CD14-positive monocyte (primary cell): Measurements from ENCODE around the gene ADGRL3. TPM values are rescaled to one million over a fixed set of nuclear protein-coding genes. Genes with fewer than 3 reads are reported as not detected.

Experiments used
- DNase-seq, 3 donors: peaks; one replicate each; pipeline ENCODE4 v3.0.0-alpha.2; 2011 to 2022
- H2AFZ ChIP-seq: 2 replicates; pipeline ENCODE4 v1.6.0; 2012; ENCODE audit warnings: mild to moderate bottlenecking, low read depth, low read length, inconsistent platforms; ENCODE audit not compliant: insufficient read depth, poor library complexity, severe bottlenecking
- H3K27ac ChIP-seq, 2 donors: 1 replicate in 1 of 2; 2 replicates in 1 of 2; pipeline ENCODE4 v1.5.1; 2012 to 2013; ENCODE audit warnings: low read length in 2 of 2, control low read depth in 1 of 2, inconsistent platforms in 1 of 2, low read depth in 1 of 2, mild to moderate bottlenecking in 1 of 2
- H3K27me3 ChIP-seq, 2 donors: one replicate each; pipeline versions ENCODE4 v1.6.0 to v1.6.1; 2011 to 2013; ENCODE audit warnings: low read length in 2 of 2; ENCODE audit not compliant: control insufficient read depth in 2 of 2, insufficient read depth in 2 of 2
- H3K36me3 ChIP-seq, 2 donors: replicated peaks in 1 of 2; 1 replicate in 1 of 2; 2 replicates in 1 of 2; pipeline versions ENCODE4 v1.5.1 to v1.6.1; 2012 to 2013; ENCODE audit warnings: low read length in 2 of 2, control low read depth in 1 of 2, inconsistent platforms in 1 of 2, mild to moderate bottlenecking in 1 of 2; ENCODE audit not compliant: insufficient read depth in 2 of 2, control insufficient read depth in 1 of 2
- H3K4me1 ChIP-seq, 2 donors: 1 replicate in 1 of 2; 2 replicates in 1 of 2; pipeline versions ENCODE4 v1.5.1 to v1.6.1; 2012 to 2013; ENCODE audit warnings: low read length in 2 of 2, control low read depth in 1 of 2, inconsistent platforms in 1 of 2, mild to moderate bottlenecking in 1 of 2, moderate library complexity in 1 of 2; ENCODE audit not compliant: insufficient read depth in 2 of 2, control insufficient read depth in 1 of 2
- H3K4me2 ChIP-seq: replicated peaks from 2 replicates; pipeline ENCODE3; 2012; ENCODE audit warnings: low read length, moderate library complexity, mild to moderate bottlenecking; ENCODE audit not compliant: poor library complexity, severe bottlenecking; ENCODE audit errors: extremely low read depth
- H3K4me3 ChIP-seq, 3 experiments: fragments of 200-600 bp in 1 of 3; sonication (generic) in 1 of 3; replicated peaks in 1 of 3; 1 replicate in 2 of 3; 2 replicates in 1 of 3; pipeline ENCODE4 v1.5.1; 2011 to 2013; ENCODE audit warnings: low read length in 3 of 3, mild to moderate bottlenecking in 3 of 3, control low read depth in 2 of 3, low read depth in 2 of 3, inconsistent platforms in 1 of 3, moderate library complexity in 1 of 3
- H3K79me2 ChIP-seq: 2 replicates; pipeline ENCODE4 v1.6.0; 2012; ENCODE audit warnings: mild to moderate bottlenecking, control low read depth, inconsistent platforms, low read length, moderate library complexity; ENCODE audit not compliant: insufficient read depth
- H3K9ac ChIP-seq: 2 replicates; pipeline ENCODE4 v1.6.0; 2017; ENCODE audit warnings: low read length, mild to moderate bottlenecking; ENCODE audit not compliant: insufficient read depth, poor library complexity, severe bottlenecking
- H3K9me3 ChIP-seq, 2 donors: replicated peaks in 1 of 2; 1 replicate in 1 of 2; 2 replicates in 1 of 2; pipeline versions ENCODE4 v1.5.1 to v1.6.1; 2012 to 2013; ENCODE audit warnings: low read length in 2 of 2, control low read depth in 1 of 2; ENCODE audit not compliant: control insufficient read depth in 1 of 2, insufficient read depth in 1 of 2
- H4K20me1 ChIP-seq: 2 replicates; pipeline ENCODE4 v1.6.0; 2012; ENCODE audit warnings: mild to moderate bottlenecking, low read length, control low read depth, moderate library complexity; ENCODE audit not compliant: insufficient read depth
- H3K27ac Mint-ChIP-seq, 7 donors: one replicate each; pipeline ENCODE4 v1.8.0; 2020; ENCODE audit warnings: mild to moderate bottlenecking in 7 of 7, mixed read lengths in 7 of 7, moderate library complexity in 6 of 7, inconsistent platforms in 2 of 7
- H3K27me3 Mint-ChIP-seq, 3 donors: one replicate each; pipeline ENCODE4 v1.8.0; 2021 to 2022; ENCODE audit warnings: low read depth in 3 of 3, mild to moderate bottlenecking in 3 of 3, mixed read lengths in 3 of 3, moderate library complexity in 3 of 3, inconsistent platforms in 1 of 3
- H3K36me3 Mint-ChIP-seq, 2 donors: one replicate each; pipeline ENCODE4 v1.8.0; 2020; ENCODE audit warnings: mixed read lengths in 2 of 2, inconsistent platforms in 1 of 2, mild to moderate bottlenecking in 1 of 2
- H3K4me1 Mint-ChIP-seq: one replicate; pipeline ENCODE4 v1.8.0; 2020; ENCODE audit warnings: mild to moderate bottlenecking, mixed read lengths
- H3K4me3 Mint-ChIP-seq, 2 donors: one replicate each; pipeline ENCODE4 v1.8.0; 2020; ENCODE audit warnings: mild to moderate bottlenecking in 2 of 2, mixed read lengths in 2 of 2, moderate library complexity in 1 of 2
- H3K9me3 Mint-ChIP-seq, 7 donors: one replicate each; pipeline ENCODE4 v1.8.0; 2020 to 2022; ENCODE audit warnings: mixed read lengths in 7 of 7, mild to moderate bottlenecking in 6 of 7, moderate library complexity in 6 of 7, inconsistent platforms in 2 of 7
- WGBS: methylation state at CpG from one replicate; pipeline ENCODE4 v1.1.5; 2013; ENCODE audit warnings: missing lambda C conversion rate; ENCODE audit not compliant: insufficient coverage; 5-methylcytosine and 5-hydroxymethylcytosine counted together
- intact Hi-C, 2 donors: fragments of 100-400 bp; cut with micrococcal nuclease; formaldehyde crosslinking; loops; one replicate each; pipeline versions ENCODE4 v1.15.0 to v1.15.1; 2023
- polyA plus RNA-seq, 3 donors: library from polyadenylated mRNA; depleted of rRNA in 1 of 3; unstranded in 2 of 3; stranded (reverse) in 1 of 3; fragments of 300-500 nt in 2 of 3; fragments of >200 nt in 1 of 3; fragmentation: Illumina TruSeq in 2 of 3; gene quantifications; 1 replicate in 2 of 3; 2 replicates in 1 of 3; pipeline ENCODE4 v1.2.3, GENCODE V29; 2012 to 2021
- TF ChIP-seq, protein P1 (sequence below): fragments of 200-600 bp; IDR thresholded peaks from one replicate; pipeline ENCODE4 v1.8.0; 2022; ENCODE audit warnings: antibody characterized with exemption, mild to moderate bottlenecking

ADGRL3 gene
- polyA plus RNA-seq, 3 donors: not detected

DNA sequence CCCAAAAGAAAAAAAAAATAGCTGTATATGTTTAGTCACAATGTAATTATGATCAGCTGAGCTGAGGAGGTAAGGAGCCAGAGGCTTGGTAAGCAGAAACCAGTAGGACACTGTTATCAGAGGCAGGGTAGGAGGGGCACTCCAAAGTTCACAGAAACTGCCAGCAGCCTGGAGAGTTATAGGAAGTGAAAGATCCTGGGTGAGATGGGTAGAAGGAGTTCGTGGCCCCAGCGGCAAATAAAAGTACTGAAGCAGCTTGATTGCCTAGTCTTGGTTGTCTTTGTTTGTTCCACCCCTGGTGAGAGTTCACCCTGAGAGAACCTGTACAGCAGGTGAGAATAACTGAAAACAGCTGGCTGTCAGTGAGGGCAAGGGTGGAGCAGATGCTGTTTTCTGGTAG lies 340.8 kb downstream of the ADGRL3 start:
- TF ChIP-seq, protein P1, sequence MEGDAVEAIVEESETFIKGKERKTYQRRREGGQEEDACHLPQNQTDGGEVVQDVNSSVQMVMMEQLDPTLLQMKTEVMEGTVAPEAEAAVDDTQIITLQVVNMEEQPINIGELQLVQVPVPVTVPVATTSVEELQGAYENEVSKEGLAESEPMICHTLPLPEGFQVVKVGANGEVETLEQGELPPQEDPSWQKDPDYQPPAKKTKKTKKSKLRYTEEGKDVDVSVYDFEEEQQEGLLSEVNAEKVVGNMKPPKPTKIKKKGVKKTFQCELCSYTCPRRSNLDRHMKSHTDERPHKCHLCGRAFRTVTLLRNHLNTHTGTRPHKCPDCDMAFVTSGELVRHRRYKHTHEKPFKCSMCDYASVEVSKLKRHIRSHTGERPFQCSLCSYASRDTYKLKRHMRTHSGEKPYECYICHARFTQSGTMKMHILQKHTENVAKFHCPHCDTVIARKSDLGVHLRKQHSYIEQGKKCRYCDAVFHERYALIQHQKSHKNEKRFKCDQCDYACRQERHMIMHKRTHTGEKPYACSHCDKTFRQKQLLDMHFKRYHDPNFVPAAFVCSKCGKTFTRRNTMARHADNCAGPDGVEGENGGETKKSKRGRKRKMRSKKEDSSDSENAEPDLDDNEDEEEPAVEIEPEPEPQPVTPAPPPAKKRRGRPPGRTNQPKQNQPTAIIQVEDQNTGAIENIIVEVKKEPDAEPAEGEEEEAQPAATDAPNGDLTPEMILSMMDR: no peak
- no peaks in the 10 kb centered on the region for H3K4me1 ChIP-seq
- intact Hi-C loops: no loop called here
- peaks cover 0 to 8% (median 3%) of the 10 kb centered on the region in 7 donors for H3K9me3 Mint-ChIP-seq
- 8% methylated on average over 1 of the region's 2 CpGs for WGBS
- H3K9me3 ChIP-seq: no peaks in the 10 kb centered on the region
- H4K20me1 ChIP-seq: no peaks in the 10 kb centered on the region
- peaks cover 0 to 2% (median 1%) of the 10 kb centered on the region in 3 donors for H3K27me3 Mint-ChIP-seq
- no peak overlapping the region for H3K4me3 Mint-ChIP-seq
- DNase-seq: no peak
- H3K36me3 Mint-ChIP-seq: no peaks in the 10 kb centered on the region
- peaks cover 3% of the 10 kb centered on the region for H3K4me1 Mint-ChIP-seq
- no peak overlapping the region for H3K9ac ChIP-seq
- no peak overlapping the region for H3K4me3 ChIP-seq
- no peak overlapping the region for H3K4me2 ChIP-seq
- H3K27ac ChIP-seq: no peak overlapping the region
- H3K27me3 ChIP-seq: no peaks in the 10 kb centered on the region
- H3K27ac Mint-ChIP-seq: no peak overlapping the region
- H3K79me2 ChIP-seq: no peaks in the 10 kb centered on the region
- no peaks in the 10 kb centered on the region for H3K36me3 ChIP-seq
- no peak overlapping the region for H2AFZ ChIP-seq

DNA sequence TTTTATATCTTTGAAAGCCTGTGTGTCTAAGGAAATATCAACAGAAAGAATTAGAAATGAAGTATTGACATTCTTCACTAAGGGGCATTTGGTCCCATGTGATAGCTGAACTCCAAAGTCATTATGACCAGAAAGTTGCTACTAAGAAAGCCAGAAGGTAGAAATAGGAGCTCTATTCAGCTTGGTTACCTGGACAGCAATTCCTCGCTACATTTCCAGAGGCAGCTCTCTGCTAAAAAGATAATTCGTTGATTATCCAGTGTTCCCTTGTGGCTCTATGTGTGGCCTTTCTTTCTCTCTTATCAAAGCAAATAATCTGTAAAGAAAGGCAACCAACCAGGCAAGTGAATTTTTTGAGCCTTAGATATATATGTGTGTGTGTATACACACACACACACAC lies 341.3 kb downstream of the ADGRL3 start:
- H3K36me3 Mint-ChIP-seq: no peaks in the 10 kb centered on the region

More for the DNA sequence above, 341.3 kb downstream of the ADGRL3 start:
- no CpG with 5 or more reads among the region's 2 CpGs for WGBS
- H2AFZ ChIP-seq: no peak overlapping the region
- intact Hi-C loops: no loop called here
- H3K4me1 ChIP-seq: no peaks in the 10 kb centered on the region
- H3K27me3 Mint-ChIP-seq: peaks cover 0 to 2% (median 1%) of the 10 kb centered on the region in 3 donors
- H4K20me1 ChIP-seq: no peaks in the 10 kb centered on the region
- H3K27me3 ChIP-seq: no peaks in the 10 kb centered on the region
- TF ChIP-seq, protein P1: no peak
- no peak overlapping the region for H3K4me2 ChIP-seq
- no peak overlapping the region for H3K27ac Mint-ChIP-seq
- no peaks in the 10 kb centered on the region for H3K36me3 ChIP-seq
- H3K4me3 ChIP-seq: no peak overlapping the region
- H3K79me2 ChIP-seq: no peaks in the 10 kb centered on the region
- H3K9me3 ChIP-seq: no peaks in the 10 kb centered on the region
- no peak for DNase-seq
- H3K4me3 Mint-ChIP-seq: no peak overlapping the region
- H3K9me3 Mint-ChIP-seq: peaks cover 0 to 8% (median 3%) of the 10 kb centered on the region in 7 donors
- no peak overlapping the region for H3K27ac ChIP-seq
- no peak overlapping the region for H3K9ac ChIP-seq
- H3K4me1 Mint-ChIP-seq: peaks cover 3% of the 10 kb centered on the region
